HG03457 (cell line): Measurements from ENCODE around the gene NAA38.
"Not testable (repeated sequence)": the region's sequence is repeated elsewhere in the genome, so short reads cannot be mapped to it uniquely, and the experiment has no call there.

ENCODE experiments used
- ATAC-seq: cut with Tn5 transposase; IDR thresholded peaks from one replicate; pipeline ENCODE4 v1.9.1; 2021; ENCODE audit warnings: moderate number of reproducible peaks; ENCODE audit not compliant: unreplicated experiment

NAA38 gene

DNA sequence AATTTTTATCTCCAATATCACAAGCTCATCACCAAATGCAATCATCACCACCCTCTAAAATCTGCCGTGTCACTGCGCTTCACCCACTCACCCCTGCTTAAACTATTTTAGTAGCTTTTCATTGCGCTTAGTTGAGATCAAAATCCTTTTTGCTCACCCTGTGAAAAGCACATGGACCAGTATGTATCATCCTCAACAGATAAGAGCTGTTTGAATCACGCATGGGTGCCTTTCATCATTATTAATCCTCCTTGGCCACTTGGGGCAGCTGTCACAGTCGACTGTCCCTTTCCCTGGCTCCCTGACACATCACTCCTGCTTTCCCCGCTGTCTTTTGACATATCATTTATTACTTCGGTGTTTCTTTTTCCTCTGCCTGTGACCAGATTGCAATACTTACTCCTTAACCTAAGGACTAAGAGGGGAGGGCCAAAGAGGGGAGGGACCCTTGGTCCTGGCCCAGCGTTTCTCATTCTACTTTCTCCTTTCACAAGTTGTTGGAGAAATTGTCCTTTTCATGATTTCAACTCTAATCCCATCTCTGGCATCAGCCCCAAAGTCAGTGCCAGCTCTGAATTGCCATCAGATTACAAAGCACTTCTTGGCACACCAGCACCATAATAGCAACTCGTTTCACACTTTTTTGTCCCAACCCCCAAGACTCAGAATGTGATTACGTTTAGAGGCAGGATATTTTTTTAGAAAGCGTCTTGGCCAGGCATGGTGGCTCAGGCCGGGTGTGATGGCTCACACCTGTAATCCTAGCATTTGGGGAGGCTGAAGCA is 32.0 kb downstream of the NAA38 start:
- no peak for ATAC-seq

GRCh38 chr17:7824021-7824924 is 33.1 kb downstream of the NAA38 start:
- no peak for ATAC-seq

DNA sequence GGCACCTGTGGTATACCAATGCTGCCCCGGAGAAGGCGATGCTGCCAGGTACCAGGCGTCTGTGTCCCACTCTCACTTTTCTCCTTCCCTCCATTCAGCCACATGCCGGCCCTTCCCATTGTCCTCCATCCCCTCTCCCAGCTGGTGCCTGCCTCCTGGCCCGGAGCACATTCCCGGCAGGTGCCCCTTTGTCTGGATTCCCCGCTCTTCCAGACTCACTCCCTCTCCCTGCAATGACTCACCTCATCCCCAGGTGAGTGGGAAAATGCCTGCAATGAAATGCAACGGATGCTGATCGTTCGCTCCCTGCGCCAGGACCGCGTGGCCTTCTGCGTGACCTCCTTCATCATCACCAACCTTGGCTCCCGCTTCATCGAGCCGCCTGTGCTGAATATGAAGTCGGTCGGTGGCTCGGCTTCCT is 33.8 kb downstream of the NAA38 start:
- ATAC-seq: no peak

DNA sequence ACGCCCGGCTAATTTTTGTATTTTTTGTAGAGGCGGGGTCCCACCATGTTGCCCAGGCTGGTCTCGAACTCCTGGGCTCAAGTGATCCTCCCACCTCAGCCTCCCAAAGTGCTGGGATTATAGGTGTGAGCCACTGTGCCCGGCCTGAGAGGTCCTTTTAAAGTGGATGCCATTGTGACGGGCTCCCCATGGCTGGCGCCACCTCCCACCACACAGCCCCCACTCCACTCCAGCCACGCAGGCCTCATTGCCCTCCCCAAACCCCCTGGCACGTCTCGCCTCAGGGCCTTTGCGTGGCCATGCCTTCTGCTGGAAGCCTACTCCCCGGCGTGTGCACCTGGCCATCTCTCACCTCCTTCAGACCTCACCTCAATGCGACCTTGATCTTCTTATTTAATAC is 35.2 kb downstream of the NAA38 start:
- no peak for ATAC-seq

DNA sequence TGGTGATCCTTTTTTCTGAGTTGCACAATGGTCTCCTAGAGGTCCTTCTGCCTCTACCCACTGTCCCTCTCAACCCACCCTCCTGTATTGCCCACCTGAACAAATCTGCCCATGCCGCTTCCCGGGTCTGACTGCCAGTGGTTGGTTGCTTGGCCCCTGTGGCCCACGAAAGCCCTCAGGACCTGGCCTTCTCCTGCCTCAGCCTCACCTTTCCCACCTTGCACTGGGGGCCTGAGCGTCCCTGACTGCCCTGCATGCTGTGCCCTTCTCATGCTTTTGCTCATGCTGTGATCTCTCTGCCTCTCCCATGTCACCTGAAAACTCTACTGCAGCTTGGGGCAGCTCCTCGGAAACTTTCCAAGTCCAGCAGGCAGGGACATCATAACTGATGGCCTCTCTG is 37.1 kb downstream of the NAA38 start:
- ATAC-seq: no peak

DNA sequence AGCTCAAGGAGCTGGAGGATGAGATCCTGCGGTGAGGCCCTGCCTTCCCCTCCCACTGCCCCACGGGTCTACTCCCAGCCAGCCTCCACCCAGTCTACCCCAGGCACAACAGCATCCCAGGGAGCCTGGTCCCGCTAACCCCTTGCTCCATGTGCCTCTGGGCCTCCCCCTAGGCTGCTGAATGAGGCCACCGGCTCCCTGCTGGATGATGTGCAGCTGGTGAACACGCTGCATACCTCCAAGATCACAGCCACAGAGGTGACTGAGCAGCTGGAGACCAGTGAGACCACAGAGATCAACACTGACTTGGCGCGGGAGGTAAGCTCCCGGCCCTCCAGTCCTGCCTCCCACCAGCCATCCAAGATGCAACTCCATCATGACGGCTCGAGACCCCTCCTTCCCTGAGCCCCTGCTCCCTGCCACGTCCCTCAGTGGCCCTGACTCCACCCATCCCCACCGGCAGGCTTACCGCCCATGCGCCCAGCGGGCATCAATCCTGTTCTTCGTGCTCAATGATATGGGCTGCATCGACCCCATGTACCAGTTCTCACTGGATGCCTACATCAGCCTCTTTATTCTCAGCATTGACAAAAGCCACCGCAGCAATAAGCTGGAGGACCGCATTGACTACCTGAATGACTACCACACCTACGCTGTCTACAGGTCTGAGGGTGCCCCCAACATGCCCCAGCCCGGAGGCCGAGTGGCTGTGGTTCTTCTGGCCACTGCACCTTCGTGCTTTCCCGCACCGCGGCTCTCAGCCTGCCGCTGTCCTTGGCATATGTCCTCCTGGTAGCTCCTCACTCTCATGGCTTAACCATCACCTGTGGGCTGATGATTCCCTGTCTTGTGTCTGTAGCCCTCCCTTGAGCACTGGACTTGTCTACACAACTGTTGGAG is 38.4 kb downstream of the NAA38 start:
- no peak for ATAC-seq

DNA sequence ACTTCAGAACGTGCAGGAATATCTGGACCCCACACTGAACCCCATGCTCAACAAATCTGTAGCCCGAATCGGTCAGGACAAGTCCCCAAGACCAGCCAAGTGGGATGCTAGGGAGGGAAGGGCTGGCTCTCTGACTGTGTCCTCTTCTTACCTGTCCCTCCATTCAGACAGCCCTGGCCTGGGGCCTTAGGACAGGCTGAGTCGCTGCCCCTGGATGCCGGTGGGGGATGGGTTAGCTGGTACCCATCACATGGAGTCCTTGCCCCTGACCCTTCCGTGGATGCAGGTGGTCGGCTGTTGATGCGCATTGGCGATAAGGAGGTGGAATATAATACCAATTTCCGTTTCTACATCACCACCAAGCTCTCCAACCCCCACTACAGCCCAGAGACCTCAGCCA is 39.3 kb downstream of the NAA38 start:
- no peak for ATAC-seq

DNA sequence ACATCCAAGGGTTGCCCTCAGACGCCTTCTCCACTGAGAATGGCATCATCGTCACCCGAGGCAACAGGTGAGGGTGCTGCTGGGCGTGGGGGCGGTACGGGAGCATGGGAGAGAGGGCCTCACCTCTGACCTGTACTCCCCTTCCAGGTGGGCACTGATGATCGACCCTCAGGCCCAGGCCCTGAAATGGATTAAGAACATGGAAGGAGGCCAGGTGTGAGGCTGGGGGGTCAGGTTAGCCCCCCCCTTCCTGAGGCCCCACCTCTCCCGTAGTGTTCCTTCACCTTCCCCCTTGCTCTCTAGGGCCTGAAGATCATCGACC is 39.8 kb downstream of the NAA38 start:
- no peak for ATAC-seq

- ATAC-seq: no peak
Observed at GRCh38 chr17:7816926-7817642, 40.3 kb downstream of the NAA38 start.

DNA sequence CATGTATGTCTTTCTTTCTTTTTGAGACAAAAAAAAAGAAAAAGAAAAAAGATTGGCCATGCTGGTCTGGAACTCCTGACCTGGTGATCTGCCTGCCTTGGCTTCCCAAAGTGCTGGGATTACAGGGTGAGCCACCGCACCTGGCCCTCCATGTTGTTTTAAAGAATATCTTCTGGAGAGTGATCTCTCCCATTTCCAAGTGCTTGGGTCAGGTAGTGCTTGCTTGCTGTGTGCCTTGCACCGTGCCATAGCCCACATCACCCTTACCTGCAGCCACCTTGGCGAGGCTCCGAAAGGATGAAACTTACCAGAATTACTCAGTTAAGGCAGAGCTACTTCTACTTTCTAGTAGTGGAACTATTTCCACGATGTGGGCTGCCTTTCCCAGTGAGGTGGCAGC is 42.4 kb downstream of the NAA38 start:
- ATAC-seq: no peak

DNA sequence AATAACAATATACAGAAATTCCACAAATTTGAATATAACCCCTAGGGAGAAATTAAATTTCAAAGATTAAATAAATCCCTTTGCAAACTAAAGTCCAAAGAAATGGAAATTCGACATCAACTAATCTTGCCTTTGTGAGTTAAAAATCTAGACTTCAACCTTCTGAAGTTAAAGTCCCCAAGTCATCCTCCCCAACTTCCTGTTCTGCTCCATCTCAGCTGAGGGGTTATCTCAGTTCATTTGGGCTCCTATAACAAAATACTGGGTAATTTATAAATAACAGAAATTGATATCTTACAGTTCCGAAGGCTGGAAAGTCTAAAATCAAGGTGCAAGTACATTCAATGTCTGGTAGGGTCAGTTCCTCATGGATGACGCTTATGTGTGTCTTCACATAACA is 46.1 kb downstream of the NAA38 start:
- no peak for ATAC-seq

DNA sequence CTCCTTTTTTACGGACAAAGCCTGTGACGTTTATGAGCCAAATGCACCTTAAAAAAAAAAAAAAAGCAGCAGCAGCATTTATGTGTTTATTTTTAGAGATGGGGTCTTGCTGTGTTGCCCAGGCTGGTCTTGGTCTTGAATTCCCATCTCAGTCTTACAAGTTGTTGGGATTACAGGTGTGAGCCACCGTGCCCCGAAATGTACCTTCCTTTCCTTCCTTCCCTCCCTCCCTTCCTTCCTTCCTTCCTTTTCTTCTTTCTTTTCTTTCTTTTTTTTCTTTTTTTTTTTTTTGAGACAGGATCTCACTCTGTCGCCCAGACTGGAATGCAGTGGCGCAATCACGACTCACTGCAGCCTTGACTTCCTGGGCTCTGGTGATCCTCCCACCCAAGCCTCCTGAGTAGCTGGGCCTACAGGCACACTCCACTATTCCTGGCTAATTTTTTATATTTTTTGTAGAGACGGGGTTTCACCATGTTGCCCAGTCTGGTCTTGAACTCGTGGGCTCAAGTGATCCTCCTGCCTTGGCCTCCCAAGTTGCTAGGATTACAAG is 47.5 kb downstream of the NAA38 start:
- not testable (repeated sequence) for ATAC-seq

- no peak for ATAC-seq
Observed at GRCh38 chr17:7809086-7809790, 48.1 kb downstream of the NAA38 start.

GRCh38 chr17:7807206-7807605 is 50.2 kb downstream of the NAA38 start:
- ATAC-seq: no peak
